ENCODE results near the gene C10orf67. TPM values are rescaled to one million over a fixed set of nuclear protein-coding genes. Genes with fewer than 3 reads are reported as not detected.

The C10orf67 gene
- total RNA-seq, 2 experiments from 2014 or later = not detected

- no peak overlapping the region for H3K4me3 ChIP-seq (ENCODE audit: low read depth, low read length, poor library complexity, severe bottlenecking)
- POLR2A ChIA-PET = no interaction called here
- CTCF ChIA-PET (ENCODE audit: unreplicated experiment) = no interaction called here
- H2AFZ ChIP-seq (ENCODE audit: low read length) = no peak overlapping the region
- DNase-seq (ENCODE audit: low spot score) = no peak
- H3K79me2 ChIP-seq (ENCODE audit: insufficient read depth, low read depth, low read length) = no peaks in the 10 kb centered on the region
- BruUV-seq (replicated peaks) = no TSS peak
- H3K27ac ChIP-seq (ENCODE audit: low read depth, low read length, poor library complexity, severe bottlenecking) = no peak overlapping the region
- TF ChIP-seq EZH2phosphoT487 (IDR thresholded peaks at IDR 0.05; ENCODE audit: borderline replicate concordance, low read depth, low read length) (no peak), CTCF (conservative IDR thresholded peaks at IDR 0.05; ENCODE audit: low read length) (no peak)
- H3K9me2 ChIP-seq (ENCODE audit: insufficient read depth, low read length) = no peaks in the 10 kb centered on the region
- no peak overlapping the region for H3K4me2 ChIP-seq (ENCODE audit: low read length)
- H3K36me3 ChIP-seq (ENCODE audit: insufficient read depth, low read length) = no peaks in the 10 kb centered on the region
- no peaks in the 10 kb centered on the region for H3K9me3 ChIP-seq (ENCODE audit: low read length)
- no peaks in the 10 kb centered on the region for H4K20me1 ChIP-seq (ENCODE audit: insufficient read depth, low read length)
- intact Hi-C loops (cut with micrococcal nuclease; ENCODE audit: unreplicated experiment) = no loop called here
- H3K4me1 ChIP-seq (ENCODE audit: insufficient read depth, low read length, poor library complexity, severe bottlenecking) = no peaks in the 10 kb centered on the region
These were observed 144.7 kb downstream of the C10orf67 start for GRCh38 chr10:23199768-23200511.

- no peaks in the 10 kb centered on the region for H3K36me3 ChIP-seq (ENCODE audit: insufficient read depth, low read length)
- POLR2A ChIA-PET = no interaction called here
- no peaks in the 10 kb centered on the region for H4K20me1 ChIP-seq (ENCODE audit: insufficient read depth, low read length)
- no peak overlapping the region for H2AFZ ChIP-seq (ENCODE audit: low read length)
- intact Hi-C loops (cut with micrococcal nuclease; ENCODE audit: unreplicated experiment) = no loop called here
- H3K4me3 ChIP-seq (ENCODE audit: low read depth, low read length, poor library complexity, severe bottlenecking) = no peak overlapping the region
- no TSS peak for BruUV-seq (replicated peaks)
- CTCF ChIA-PET (ENCODE audit: unreplicated experiment) = no interaction called here
- no peak overlapping the region for H3K4me2 ChIP-seq (ENCODE audit: low read length)
- no peaks in the 10 kb centered on the region for H3K9me3 ChIP-seq (ENCODE audit: low read length)
- H3K9me2 ChIP-seq (ENCODE audit: insufficient read depth, low read length) = no peaks in the 10 kb centered on the region
- DNase-seq (ENCODE audit: low spot score) = no peak
- no peaks in the 10 kb centered on the region for H3K79me2 ChIP-seq (ENCODE audit: insufficient read depth, low read depth, low read length)
- no peaks in the 10 kb centered on the region for H3K4me1 ChIP-seq (ENCODE audit: insufficient read depth, low read length, poor library complexity, severe bottlenecking)
- H3K27ac ChIP-seq (ENCODE audit: low read depth, low read length, poor library complexity, severe bottlenecking) = no peak overlapping the region
- no peak for TF ChIP-seq EZH2phosphoT487 (IDR thresholded peaks at IDR 0.05; ENCODE audit: borderline replicate concordance, low read depth, low read length)
- TF ChIP-seq CTCF (conservative IDR thresholded peaks at IDR 0.05; ENCODE audit: low read length) = no peak
These were observed 145.4 kb downstream of the C10orf67 start for GRCh38 chr10:23198940-23199767.

DNA sequence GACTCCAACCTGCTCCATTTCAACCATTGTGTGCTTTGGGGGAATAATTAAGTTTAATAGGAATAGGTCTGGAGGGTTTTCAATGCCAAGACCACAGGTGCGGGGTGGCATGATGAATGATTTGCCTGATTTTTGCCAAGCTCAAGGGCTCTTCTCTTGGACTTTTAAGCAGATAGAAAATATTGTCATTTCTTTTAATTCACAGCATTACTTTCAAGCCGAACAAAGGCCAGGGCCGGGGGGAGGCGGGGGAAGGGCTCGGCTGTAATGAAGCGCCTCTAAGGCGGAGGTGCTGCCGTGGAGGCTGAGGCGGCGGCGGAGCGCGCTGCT lies 146.0 kb downstream of the C10orf67 start:
- Histone ChIP-seq H3K79me2 (ENCODE audit: insufficient read depth, low read depth, low read length) (no peaks in the 10 kb centered on the region), H3K4me1 (ENCODE audit: insufficient read depth, low read length, poor library complexity, severe bottlenecking) (no peaks in the 10 kb centered on the region), H2AFZ (ENCODE audit: low read length) (no peak overlapping the region), H3K4me2 (ENCODE audit: low read length) (no peak overlapping the region), H4K20me1 (ENCODE audit: insufficient read depth, low read length) (no peaks in the 10 kb centered on the region), H3K9me2 (ENCODE audit: insufficient read depth, low read length) (no peaks in the 10 kb centered on the region), H3K36me3 (ENCODE audit: insufficient read depth, low read length) (no peaks in the 10 kb centered on the region), H3K4me3 (ENCODE audit: low read depth, low read length, poor library complexity, severe bottlenecking) (no peak overlapping the region), H3K9me3 (ENCODE audit: low read length) (no peaks in the 10 kb centered on the region), H3K27ac (ENCODE audit: low read depth, low read length, poor library complexity, severe bottlenecking) (no peak overlapping the region)
- BruUV-seq (replicated peaks) = no TSS peak
- CTCF ChIA-PET (ENCODE audit: unreplicated experiment) = no interaction called here
- POLR2A ChIA-PET = no interaction called here
- no peak for DNase-seq (ENCODE audit: low spot score)
- intact Hi-C loops (cut with micrococcal nuclease; ENCODE audit: unreplicated experiment) = no loop called here
- no peak for TF ChIP-seq CTCF (conservative IDR thresholded peaks at IDR 0.05; ENCODE audit: low read length)
- no peak for TF ChIP-seq EZH2phosphoT487 (IDR thresholded peaks at IDR 0.05; ENCODE audit: borderline replicate concordance, low read depth, low read length)

Measured in OCI-LY7 (cell line).